Activated CD4-positive, alpha-beta T cell treated with anti-CD3 and anti-CD28 coated beads for 1 hour (primary cell): Measurements from ENCODE around the gene LINC01488.

Source experiments
- DNase-seq: peaks from one replicate; pipeline ENCODE4 v3.0.0-alpha.2; 2020

The LINC01488 gene

GRCh38 chr11:69495441-69496201 is 14.2 kb downstream of the LINC01488 start:
- DNase-seq = no peak

- no peak for DNase-seq
These were observed 14.7 kb downstream of the LINC01488 start for GRCh38 chr11:69496202-69496557.

- no peak for DNase-seq
These were observed 15.3 kb downstream of the LINC01488 start for GRCh38 chr11:69496631-69497220.

GRCh38 chr11:69497221-69497787 is 15.8 kb downstream of the LINC01488 start:
- DNase-seq = no peak

GRCh38 chr11:69498614-69499175 is 17.2 kb downstream of the LINC01488 start:
- DNase-seq = no peak

- DNase-seq = no peak
These were observed 17.9 kb downstream of the LINC01488 start for GRCh38 chr11:69499186-69499917.

- DNase-seq = no peak
These were observed 18.4 kb downstream of the LINC01488 start for GRCh38 chr11:69499918-69500284.

GRCh38 chr11:69500285-69501120 is 19.0 kb downstream of the LINC01488 start:
- DNase-seq = no peak

- DNase-seq = no peak
These were observed 19.6 kb downstream of the LINC01488 start for GRCh38 chr11:69501121-69501489.

- no peak for DNase-seq
These were observed 20.7 kb downstream of the LINC01488 start for GRCh38 chr11:69501891-69502860.

- DNase-seq = no peak
These were observed 22.7 kb downstream of the LINC01488 start for GRCh38 chr11:69504127-69504526.

GRCh38 chr11:69504576-69505335 is 23.3 kb downstream of the LINC01488 start:
- no peak for DNase-seq

GRCh38 chr11:69508974-69509373 is 27.5 kb downstream of the LINC01488 start:
- no peak for DNase-seq

- DNase-seq = no peak
These were observed 27.9 kb downstream of the LINC01488 start for GRCh38 chr11:69509381-69509780.

- DNase-seq = no peak
These were observed 28.5 kb downstream of the LINC01488 start for GRCh38 chr11:69509846-69510390.

- no peak for DNase-seq
These were observed 29.3 kb downstream of the LINC01488 start for GRCh38 chr11:69510471-69511357.

- no peak for DNase-seq
These were observed 30.0 kb downstream of the LINC01488 start for GRCh38 chr11:69511358-69512055.

- DNase-seq = no peak
These were observed 30.7 kb downstream of the LINC01488 start for GRCh38 chr11:69512136-69512535.
